OCI-LY1 (cell line): ENCODE data around the gene WFDC2.
A peak's percentile ranks its signal among the peaks of the same experiment; 100 is the strongest.

Experiments
- CTCF ChIP-seq: fragments of 200-600 bp; sonication (generic), shearing (Covaris generic); IDR thresholded peaks from 2 replicates; pipeline ENCODE4 v1.5.1; 2017; ENCODE audit warnings: mild to moderate bottlenecking, antibody characterized with exemption, low read length, moderate library complexity, mixed read lengths
- EZH2 ChIP-seq: fragments of 200-600 bp; sonication (generic), shearing (Covaris generic); IDR thresholded peaks from 2 replicates; pipeline ENCODE4 v1.8.0; 2017; ENCODE audit warnings: borderline replicate concordance, mixed run types, mild to moderate bottlenecking, antibody characterized with exemption, low read length, moderate library complexity, mixed read lengths

- TF ChIP-seq CTCF = peak; percentile 26; the same call in 1 of the 2 replicates
- no peak for TF ChIP-seq EZH2
Observed at GRCh38 chr20:45487231-45487635, 17.7 kb downstream of the WFDC2 start.
